Panc1 (cell line): Measurements from ENCODE around the gene COQ2. TPM values are rescaled to one million over a fixed set of nuclear protein-coding genes. Genes with fewer than 3 reads are reported as not detected.

ENCODE experiments used
- ATAC-seq: fragments of 200-7000 bp; cut with Tn5 transposase; 2 replicates; pipeline ENCODE4 v1.9.1; 2020; ENCODE audit warnings: mild to moderate bottlenecking, moderate library complexity
- BruUV-seq: library from RNA; stranded (reverse); fragments of 400-500 nt; replicated peaks from 2 replicates; lab custom pipeline; 2021; lab: Mats Ljungman, UMichigan
- CTCF ChIA-PET: fragments of 300-600 bp; sonication (Branson Sonifier 250); formaldehyde crosslinking; loops from one replicate; lab custom pipeline; 2022; ENCODE audit warnings: antibody characterized with exemption; lab: Charles Lee
- POLR2A ChIA-PET: fragments of 300-600 bp; sonication (Branson Sonifier 250); formaldehyde crosslinking; loops from one replicate; lab custom pipeline; 2022; ENCODE audit warnings: antibody characterized with exemption; lab: Charles Lee
- DNase-seq: peaks from one replicate; pipeline ENCODE4 v3.0.0-alpha.2; 2010; ENCODE audit warnings: low read depth, low spot score
- H3K27ac ChIP-seq: 2 replicates; pipeline ENCODE4 v1.5.1; 2011; ENCODE audit warnings: mild to moderate bottlenecking, low read length, inconsistent platforms
- H3K27me3 ChIP-seq: fragments of 200-500 bp; sonication (Bioruptor generic); 2 replicates; pipeline ENCODE4 v1.6.0; 2014; ENCODE audit warnings: low read length, inconsistent platforms; ENCODE audit not compliant: control insufficient read depth, insufficient read depth
- H3K36me3 ChIP-seq: fragments of 200-500 bp; sonication (Bioruptor generic); 2 replicates; pipeline ENCODE4 v1.5.1; 2014; ENCODE audit warnings: inconsistent platforms, mild to moderate bottlenecking, low read length, moderate library complexity; ENCODE audit not compliant: control insufficient read depth, insufficient read depth
- H3K4me1 ChIP-seq: 2 replicates; pipeline ENCODE4 v1.5.1; 2011; ENCODE audit warnings: inconsistent platforms, mild to moderate bottlenecking, low read length, moderate library complexity; ENCODE audit not compliant: control insufficient read depth, insufficient read depth
- H3K4me3 ChIP-seq, 2 experiments: 2 replicates each; pipeline ENCODE4 v1.5.1; 2011 to 2012; ENCODE audit warnings: low read depth in 2 of 2, low read length in 2 of 2, mild to moderate bottlenecking in 2 of 2, inconsistent platforms in 1 of 2, moderate library complexity in 1 of 2
- H3K9me3 ChIP-seq: fragments of 200-500 bp; sonication (Bioruptor generic); 2 replicates; pipeline ENCODE4 v1.5.1; 2014; ENCODE audit warnings: low read depth, mild to moderate bottlenecking, inconsistent platforms, low read length, moderate library complexity; ENCODE audit not compliant: control insufficient read depth, insufficient read depth
- CTCF ChIP-seq: fragments of 450-650 bp; IDR thresholded peaks from 2 replicates; pipeline ENCODE4 v1.5.1; 2017; ENCODE audit warnings: mild to moderate bottlenecking
- POLR2AphosphoS5 ChIP-seq: IDR thresholded peaks from 2 replicates; pipeline ENCODE4 v1.6.1; 2012; ENCODE audit warnings: mild to moderate bottlenecking, low read depth, low read length, moderate library complexity
- REST ChIP-seq, 2 experiments: IDR thresholded peaks; 2 replicates each; pipeline ENCODE4 v1.6.1; 2011 to 2012; ENCODE audit warnings: low read depth in 2 of 2, control low read depth in 1 of 2, low read length in 1 of 2, mild to moderate bottlenecking in 1 of 2, moderate library complexity in 1 of 2; ENCODE audit not compliant: insufficient read depth in 1 of 2
- SIN3A ChIP-seq: IDR thresholded peaks from 2 replicates; pipeline ENCODE4 v1.6.1; 2012; ENCODE audit warnings: low read depth, mild to moderate bottlenecking, low read length, moderate library complexity, borderline replicate concordance; ENCODE audit not compliant: insufficient read depth
- TCF7L2 ChIP-seq: IDR thresholded peaks from 2 replicates; pipeline ENCODE4 v1.6.1; 2011; ENCODE audit warnings: mild to moderate bottlenecking, low read depth, low read length, inconsistent platforms
- in situ Hi-C: cut with HindIII; loops from 2 replicates; pipeline ENCODE4 v1.10.0; 2016; ENCODE audit warnings: low sequenced_read_pairs, low pct_unique_long_range_greater_than_20kb
- intact Hi-C: fragments of 100-400 bp; cut with micrococcal nuclease; formaldehyde crosslinking; loops from one replicate; pipeline ENCODE4 v1.10.0; 2022; ENCODE audit not compliant: unreplicated experiment
- total RNA-seq: library from RNA; stranded (reverse); gene quantifications from one replicate; pipeline ENCODE4 v1.2.1, GENCODE V29; 2021; ENCODE audit not compliant: unreplicated experiment

The COQ2 gene
- total RNA-seq, 1 experiment from 2014 or later, result 28.1 TPM

GRCh38 chr4:83255584-83255983 is 29.0 kb downstream of the COQ2 start:
- no TSS peak for BruUV-seq
- intact Hi-C loops (no loop called here), in situ Hi-C loops (no loop called here)
- H3K27me3 ChIP-seq, result no peaks in the 10 kb centered on the region
- H3K27ac ChIP-seq, result peak overlapping the region; percentile 86
- ATAC-seq (peak; percentile 33), DNase-seq (peak; percentile 89)
- TF ChIP-seq REST (IDR thresholded peaks at IDR 0.05; ENCODE audit: insufficient read depth in 1 of 2, low read depth in 2 of 2, low read length in 1 of 2), result no peak
- TF ChIP-seq SIN3A, result no peak
- no peak for TF ChIP-seq CTCF
- TF ChIP-seq POLR2AphosphoS5, result peak; percentile 81
- TF ChIP-seq TCF7L2, result peak; percentile 60; the same call in 1 of the 2 replicates
- H3K4me3 ChIP-seq, result no peak overlapping the region
- H3K4me1 ChIP-seq, result peaks cover 34% of the 10 kb centered on the region
- ChIA-PET POLR2A (no interaction called here), CTCF (no interaction called here)
- no peaks in the 10 kb centered on the region; the same call in 1 of the 2 replicates for H3K36me3 ChIP-seq
- H3K9me3 ChIP-seq, result no peaks in the 10 kb centered on the region

GRCh38 chr4:83252782-83253405 is 31.7 kb downstream of the COQ2 start:
- peak overlapping the region; percentile 86 for H3K27ac ChIP-seq
- DNase-seq, result peak; percentile 48
- ChIA-PET POLR2A (no interaction called here), CTCF (no interaction called here)
- no peaks in the 10 kb centered on the region for H3K36me3 ChIP-seq
- TF ChIP-seq REST (IDR thresholded peaks at IDR 0.05; ENCODE audit: insufficient read depth in 1 of 2, low read depth in 2 of 2, low read length in 1 of 2) (no peak), CTCF (peak; percentile 83)
- intact Hi-C loops (no loop called here), in situ Hi-C loops (no loop called here)
- no peak for ATAC-seq
- H3K4me1 ChIP-seq, result peaks cover 36% of the 10 kb centered on the region
- BruUV-seq, result no TSS peak
- no peak overlapping the region for H3K4me3 ChIP-seq
- H3K27me3 ChIP-seq, result no peaks in the 10 kb centered on the region
- no peaks in the 10 kb centered on the region for H3K9me3 ChIP-seq
